H9 (cell line): Measurements from ENCODE around the gene FLRT2. TPM values are rescaled to one million over a fixed set of nuclear protein-coding genes. Genes with fewer than 3 reads are reported as not detected.

Source experiments
- DNase-seq: peaks from one replicate; pipeline ENCODE4 v3.0.0-alpha.2; 2017
- H2AFZ ChIP-seq: one replicate; pipeline ENCODE4 v1.6.1; 2013; ENCODE audit warnings: mild to moderate bottlenecking, low read length, control low read depth, moderate library complexity
- H2AK5ac ChIP-seq: 2 replicates; pipeline ENCODE4 v1.6.1; 2013; ENCODE audit warnings: low read length, control low read depth, mixed read lengths; ENCODE audit not compliant: insufficient read length
- H2BK120ac ChIP-seq: one replicate; pipeline ENCODE4 v1.6.1; 2013; ENCODE audit warnings: low read depth, mild to moderate bottlenecking, low read length, control low read depth, inconsistent platforms; ENCODE audit not compliant: poor library complexity, severe bottlenecking
- H2BK12ac ChIP-seq: 2 replicates; pipeline ENCODE4 v1.6.1; 2013; ENCODE audit warnings: low read length, control low read depth, mixed read lengths, low read depth; ENCODE audit not compliant: insufficient read length
- H2BK15ac ChIP-seq: 2 replicates; pipeline ENCODE4 v1.6.1; 2013; ENCODE audit warnings: low read depth, low read length, control low read depth
- H2BK20ac ChIP-seq: one replicate; pipeline ENCODE4 v1.6.1; 2013; ENCODE audit warnings: low read depth, mild to moderate bottlenecking, low read length, control low read depth, inconsistent platforms; ENCODE audit not compliant: poor library complexity, severe bottlenecking
- H2BK5ac ChIP-seq: 2 replicates; pipeline ENCODE4 v1.6.1; 2013; ENCODE audit warnings: low read length, control low read depth, mixed read lengths; ENCODE audit not compliant: insufficient read length
- H3K14ac ChIP-seq: 2 replicates; pipeline ENCODE4 v1.6.1; 2013; ENCODE audit warnings: low read length, control low read depth; ENCODE audit not compliant: insufficient read depth
- H3K18ac ChIP-seq: 2 replicates; pipeline ENCODE4 v1.6.1; 2013; ENCODE audit warnings: low read depth, mild to moderate bottlenecking, mixed read lengths, low read length, control low read depth; ENCODE audit not compliant: insufficient read length
- H3K23ac ChIP-seq: 2 replicates; pipeline ENCODE4 v1.6.1; 2013; ENCODE audit warnings: low read length, control low read depth, mixed read lengths, low read depth; ENCODE audit not compliant: insufficient read length
- H3K23me2 ChIP-seq: 2 replicates; pipeline ENCODE4 v1.6.1; 2013; ENCODE audit warnings: low read depth, mild to moderate bottlenecking, mixed read lengths, low read length, control low read depth; ENCODE audit not compliant: insufficient read length, poor library complexity, severe bottlenecking
- H3K27ac ChIP-seq: 2 replicates; pipeline ENCODE4 v1.5.1; 2013; ENCODE audit warnings: low read length, control low read depth, mixed read lengths, low read depth; ENCODE audit not compliant: insufficient read length
- H3K27me3 ChIP-seq: 2 replicates; pipeline ENCODE4 v1.6.1; 2013; ENCODE audit warnings: low read length, control low read depth, inconsistent platforms; ENCODE audit not compliant: insufficient read depth
- H3K4ac ChIP-seq: 2 replicates; pipeline ENCODE4 v1.6.1; 2013; ENCODE audit warnings: low read depth, mild to moderate bottlenecking, control low read depth, inconsistent platforms, low read length, moderate library complexity
- H3K4me1 ChIP-seq: 2 replicates; pipeline ENCODE4 v1.6.1; 2013; ENCODE audit warnings: low read length, control low read depth, inconsistent platforms; ENCODE audit not compliant: insufficient read depth
- H3K4me2 ChIP-seq: 2 replicates; pipeline ENCODE4 v1.6.1; 2013; ENCODE audit warnings: low read length, control low read depth, mixed read lengths; ENCODE audit not compliant: insufficient read length, insufficient read depth
- H3K56ac ChIP-seq: 2 replicates; pipeline ENCODE4 v1.6.1; 2013; ENCODE audit warnings: low read depth, mild to moderate bottlenecking, mixed read lengths, low read length, control low read depth; ENCODE audit not compliant: insufficient read length
- H3K79me1 ChIP-seq: 2 replicates; pipeline ENCODE4 v1.6.1; 2013; ENCODE audit warnings: low read depth, mild to moderate bottlenecking, moderate library complexity, low read length, control low read depth, inconsistent platforms; ENCODE audit not compliant: insufficient read depth, poor library complexity, severe bottlenecking
- H3K79me2 ChIP-seq: 2 replicates; pipeline ENCODE4 v1.6.1; 2013; ENCODE audit warnings: low read length, control low read depth, inconsistent platforms; ENCODE audit not compliant: insufficient read depth
- H3K9ac ChIP-seq: 2 replicates; pipeline ENCODE4 v1.6.1; 2013; ENCODE audit warnings: low read length, control low read depth, mixed read lengths; ENCODE audit not compliant: insufficient read length; ENCODE audit errors: extremely low read depth
- H3K9me3 ChIP-seq: one replicate; pipeline ENCODE4 v1.6.1; 2013; ENCODE audit warnings: low read depth, low read length, inconsistent platforms; ENCODE audit not compliant: control insufficient read depth
- H3T11ph ChIP-seq: one replicate; pipeline ENCODE4 v1.6.1; 2013; ENCODE audit warnings: mild to moderate bottlenecking, low read length, control low read depth, inconsistent platforms
- H4K20me1 ChIP-seq: one replicate; pipeline ENCODE4 v1.6.1; 2013; ENCODE audit not compliant: control insufficient read depth, insufficient read length, insufficient read depth
- H4K5ac ChIP-seq: 2 replicates; pipeline ENCODE4 v1.6.1; 2013; ENCODE audit warnings: low read depth, mild to moderate bottlenecking, mixed read lengths, low read length, control low read depth; ENCODE audit not compliant: insufficient read length
- H4K8ac ChIP-seq: replicated peaks from 2 replicates; pipeline ENCODE4 v1.6.1; 2013; ENCODE audit warnings: low read length, control low read depth, mixed read lengths, low read depth; ENCODE audit not compliant: insufficient read length
- H4K91ac ChIP-seq: 2 replicates; pipeline ENCODE4 v1.6.1; 2013; ENCODE audit warnings: low read depth, mild to moderate bottlenecking, moderate library complexity, mixed read lengths, low read length, control low read depth; ENCODE audit not compliant: insufficient read length
- H3K27ac Mint-ChIP-seq, 3 experiments: 2 replicates in 2 of 3; 3 replicates in 1 of 3; pipeline ENCODE4 v1.8.0; 2020 to 2021; ENCODE audit warnings: mixed read lengths in 3 of 3, mild to moderate bottlenecking in 1 of 3, moderate library complexity in 1 of 3
- H3K27me3 Mint-ChIP-seq: 2 replicates; pipeline ENCODE4 v1.8.0; 2021; ENCODE audit warnings: low read depth, mild to moderate bottlenecking, moderate library complexity, mixed read lengths
- H3K36me3 Mint-ChIP-seq, 3 experiments: 2 replicates in 2 of 3; 3 replicates in 1 of 3; pipeline ENCODE4 v1.8.0; 2020 to 2021; ENCODE audit warnings: low read depth in 3 of 3, mixed read lengths in 3 of 3; ENCODE audit not compliant: insufficient read depth in 1 of 3
- H3K4me1 Mint-ChIP-seq, 2 experiments: 2 replicates each; pipeline ENCODE4 v1.8.0; 2020; ENCODE audit warnings: mixed read lengths in 2 of 2
- H3K4me3 Mint-ChIP-seq, 2 experiments: 2 replicates in 1 of 2; 3 replicates in 1 of 2; pipeline ENCODE4 v1.8.0; 2020 to 2021; ENCODE audit warnings: mild to moderate bottlenecking in 2 of 2, mixed read lengths in 2 of 2, moderate library complexity in 1 of 2
- H3K9me3 Mint-ChIP-seq, 2 experiments: 2 replicates in 1 of 2; 3 replicates in 1 of 2; pipeline ENCODE4 v1.8.0; 2020; ENCODE audit warnings: mild to moderate bottlenecking in 2 of 2, mixed read lengths in 2 of 2, moderate library complexity in 1 of 2
- WGBS: extraction: QIAGEN DNeasy Blood & Tissue Kit; methylation state at CpG from one replicate; pipeline ENCODE4 v1.1.7; 2013; ENCODE audit warnings: missing lambda C conversion rate, low lambda C conversion rate, mixed read lengths; ENCODE audit not compliant: insufficient read length; ENCODE audit errors: extremely low coverage; 5-methylcytosine and 5-hydroxymethylcytosine counted together
- total RNA-seq: library from RNA; stranded (reverse); gene quantifications from 2 replicates; pipeline ENCODE4 v1.2.1, GENCODE V29; 2021
- TF ChIP-seq, protein P1 (sequence below): fragments of 200-600 bp; sonication (generic); conservative IDR thresholded peaks from 3 replicates; pipeline ENCODE4 v1.8.0; 2021; ENCODE audit warnings: antibody characterized with exemption, mild to moderate bottlenecking

Gene FLRT2
- total RNA-seq, 1 experiment from 2014 or later, result 3.3 TPM

DNA sequence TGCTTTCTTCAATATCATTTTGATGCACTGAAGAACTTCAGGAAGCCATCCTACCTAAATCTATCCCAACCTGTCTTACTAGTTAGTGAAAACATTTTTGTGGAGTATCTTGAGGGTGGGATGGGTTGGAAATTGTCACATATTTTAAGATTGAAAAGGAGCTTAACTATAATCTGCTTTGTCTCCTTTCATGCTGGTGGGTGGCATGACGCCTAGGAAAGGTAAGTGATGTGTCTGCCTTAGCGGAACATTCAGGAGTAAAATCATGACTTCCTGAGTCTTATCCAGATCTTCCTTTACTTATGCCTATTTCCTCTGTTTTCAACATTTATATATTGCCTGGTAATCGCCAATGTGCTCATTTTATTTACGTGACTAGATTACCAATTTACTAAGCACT lies 74.1 kb downstream of the FLRT2 start:
- Histone ChIP-seq H2BK20ac (no peak overlapping the region), H3K23me2 (no peaks in the 10 kb centered on the region), H3K14ac (no peak overlapping the region), H4K91ac (no peak overlapping the region), H3K79me1 (no peaks in the 10 kb centered on the region), H3K18ac (no peak overlapping the region), H4K5ac (no peak overlapping the region), H4K20me1 (no peaks in the 10 kb centered on the region), H4K8ac (no peak overlapping the region), H2BK12ac (no peak overlapping the region), H2AFZ (no peak overlapping the region), H3K4ac (no peak overlapping the region), H3K56ac (no peak overlapping the region), H2BK120ac (no peak overlapping the region), H3K27me3 (no peaks in the 10 kb centered on the region), H3K4me2 (no peak overlapping the region), H3K4me1 (peaks cover 2% of the 10 kb centered on the region; the same call in 1 of the 2 replicates), H3T11ph (no peak overlapping the region), H3K79me2 (no peaks in the 10 kb centered on the region), H3K27ac (no peak overlapping the region), H3K9me3 (no peaks in the 10 kb centered on the region), H3K23ac (no peak overlapping the region), H2AK5ac (no peak overlapping the region), H2BK5ac (no peak overlapping the region), H2BK15ac (no peak overlapping the region), H3K9ac (no peak overlapping the region)
- 0 out of 2 replicates have a peak, but pooled peaks cover 2% of the 10 kb centered on the region for H3K27me3 Mint-ChIP-seq
- H3K36me3 Mint-ChIP-seq, result no peaks in the 10 kb centered on the region
- TF ChIP-seq, protein P1, sequence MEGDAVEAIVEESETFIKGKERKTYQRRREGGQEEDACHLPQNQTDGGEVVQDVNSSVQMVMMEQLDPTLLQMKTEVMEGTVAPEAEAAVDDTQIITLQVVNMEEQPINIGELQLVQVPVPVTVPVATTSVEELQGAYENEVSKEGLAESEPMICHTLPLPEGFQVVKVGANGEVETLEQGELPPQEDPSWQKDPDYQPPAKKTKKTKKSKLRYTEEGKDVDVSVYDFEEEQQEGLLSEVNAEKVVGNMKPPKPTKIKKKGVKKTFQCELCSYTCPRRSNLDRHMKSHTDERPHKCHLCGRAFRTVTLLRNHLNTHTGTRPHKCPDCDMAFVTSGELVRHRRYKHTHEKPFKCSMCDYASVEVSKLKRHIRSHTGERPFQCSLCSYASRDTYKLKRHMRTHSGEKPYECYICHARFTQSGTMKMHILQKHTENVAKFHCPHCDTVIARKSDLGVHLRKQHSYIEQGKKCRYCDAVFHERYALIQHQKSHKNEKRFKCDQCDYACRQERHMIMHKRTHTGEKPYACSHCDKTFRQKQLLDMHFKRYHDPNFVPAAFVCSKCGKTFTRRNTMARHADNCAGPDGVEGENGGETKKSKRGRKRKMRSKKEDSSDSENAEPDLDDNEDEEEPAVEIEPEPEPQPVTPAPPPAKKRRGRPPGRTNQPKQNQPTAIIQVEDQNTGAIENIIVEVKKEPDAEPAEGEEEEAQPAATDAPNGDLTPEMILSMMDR, result no peak
- H3K4me1 Mint-ChIP-seq, result peaks cover 5 to 10% of the 10 kb centered on the region in 2 experiments; a peak in 3 of 4 replicates
- H3K4me3 Mint-ChIP-seq, result no peak overlapping the region
- no peak for DNase-seq
- no peaks in the 10 kb centered on the region for H3K9me3 Mint-ChIP-seq
- WGBS, result no CpG with 5 or more reads among the region's 4 CpGs
- no peak overlapping the region for H3K27ac Mint-ChIP-seq
